GM12872 (cell line): ENCODE results near the gene BNIP3.

Experiments
- CTCF ChIP-seq: IDR thresholded peaks from 3 replicates; pipeline ENCODE4 v1.5.1; 2011; ENCODE audit warnings: low read depth, mild to moderate bottlenecking, low read length, moderate library complexity; ENCODE audit not compliant: insufficient read depth

Gene BNIP3

DNA sequence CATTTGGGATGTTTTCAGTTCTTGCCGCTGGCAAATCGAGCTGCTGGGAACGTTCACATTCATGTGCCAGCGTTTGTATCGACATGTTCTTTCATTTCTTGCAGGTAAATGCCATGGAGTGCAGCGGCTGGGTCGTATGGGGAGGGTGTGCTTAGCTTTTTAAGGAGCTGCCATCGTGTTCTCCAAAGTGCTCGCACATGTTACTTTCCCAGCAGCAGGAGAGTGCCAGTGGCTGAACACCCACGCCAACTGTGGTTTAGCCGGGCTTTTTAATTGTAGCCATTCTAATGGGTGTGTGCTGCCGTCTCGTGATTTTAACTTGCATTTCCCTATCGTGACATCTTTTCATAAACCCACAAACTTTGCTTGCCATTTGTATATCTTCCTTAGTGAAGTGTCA lies 11.6 kb upstream of the BNIP3 start:
- no peak for TF ChIP-seq CTCF

- TF ChIP-seq CTCF = no peak
Observed at GRCh38 chr10:131991726-131992125, 10.0 kb upstream of the BNIP3 start.

DNA sequence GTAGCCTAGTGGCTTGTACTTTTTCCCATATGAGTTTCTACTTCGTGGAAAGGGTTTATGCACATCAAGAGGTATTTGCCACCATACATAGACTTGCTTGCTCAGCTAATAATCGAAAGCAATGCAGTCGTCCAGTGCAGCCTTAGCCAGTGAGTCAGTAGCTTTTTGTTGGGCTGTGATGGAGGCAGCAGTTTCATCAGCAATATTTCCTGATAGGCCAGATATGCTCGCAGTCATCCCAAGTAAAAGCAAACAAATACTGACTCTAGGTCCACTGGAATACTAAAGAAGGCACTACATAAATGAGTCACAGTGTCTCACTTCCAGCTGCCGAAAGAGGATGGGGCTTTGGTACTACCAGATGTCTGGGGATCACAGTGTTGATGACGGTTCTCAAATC lies 2.1 kb upstream of the BNIP3 start:
- TF ChIP-seq CTCF = no peak

- no peak for TF ChIP-seq CTCF
Observed at GRCh38 chr10:131982796-131983195, 1.1 kb upstream of the BNIP3 start.

DNA sequence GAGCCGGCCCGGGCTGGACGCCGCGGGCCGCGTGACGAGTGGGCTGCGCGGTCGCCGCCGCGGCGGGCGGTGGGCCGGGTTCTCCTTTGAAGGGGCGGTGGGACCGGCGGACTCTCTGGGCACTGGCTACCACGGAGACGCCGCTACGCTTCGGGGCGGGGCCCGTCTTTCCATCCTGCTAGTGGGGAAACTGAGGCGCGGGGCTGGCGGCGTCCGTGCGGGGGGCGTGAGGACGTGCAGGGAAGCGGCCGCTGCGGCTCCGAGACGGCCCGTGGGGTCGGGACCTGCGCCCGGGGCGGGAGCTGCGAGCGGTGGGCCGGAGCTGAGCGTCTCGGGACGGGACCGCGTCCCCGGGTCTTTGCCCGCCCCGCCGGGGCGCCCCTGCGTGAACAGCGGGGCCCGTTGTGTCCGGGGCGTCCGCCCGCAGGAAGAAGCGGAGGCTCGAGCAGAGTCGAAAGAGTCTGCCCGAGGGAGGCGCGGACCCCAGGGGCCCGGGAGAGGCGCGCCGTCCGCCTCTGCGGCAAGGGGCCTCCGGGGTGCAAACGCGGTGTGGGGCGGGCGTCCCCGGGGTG lies 548 bp upstream of the BNIP3 start:
- TF ChIP-seq CTCF = no peak

DNA sequence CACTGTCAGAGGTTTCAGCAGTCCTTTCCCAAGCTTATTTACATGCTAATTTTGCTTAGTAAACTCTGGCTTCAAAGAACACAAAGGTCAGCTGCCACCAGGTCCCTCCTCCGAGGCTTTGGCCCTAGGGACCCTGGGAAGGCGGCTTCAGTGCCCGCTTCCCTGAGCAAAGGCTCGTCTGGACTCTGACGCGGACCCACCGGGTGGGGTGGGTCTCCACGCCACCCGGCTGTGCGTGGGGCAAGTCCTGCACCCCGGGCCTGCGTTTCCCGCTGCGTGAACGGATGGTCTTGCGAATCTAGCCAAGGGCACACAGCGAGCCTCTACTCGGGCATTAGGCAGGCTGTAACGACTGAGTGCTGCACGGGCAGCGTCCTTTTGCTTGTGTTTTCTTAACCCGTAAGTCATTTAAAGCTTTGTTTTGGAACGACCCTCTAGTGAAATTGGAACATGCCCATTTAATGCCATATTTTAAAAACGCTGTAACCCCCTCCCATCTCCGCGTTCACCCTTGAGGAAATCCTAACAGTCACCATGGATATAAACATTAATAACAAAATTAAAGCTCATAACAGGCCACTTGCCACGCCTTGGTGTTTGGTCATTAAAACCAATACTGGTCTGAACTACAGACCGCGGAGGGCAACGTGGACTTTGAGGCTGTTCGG lies 828 bp downstream of the BNIP3 start:
- TF ChIP-seq CTCF = no peak

DNA sequence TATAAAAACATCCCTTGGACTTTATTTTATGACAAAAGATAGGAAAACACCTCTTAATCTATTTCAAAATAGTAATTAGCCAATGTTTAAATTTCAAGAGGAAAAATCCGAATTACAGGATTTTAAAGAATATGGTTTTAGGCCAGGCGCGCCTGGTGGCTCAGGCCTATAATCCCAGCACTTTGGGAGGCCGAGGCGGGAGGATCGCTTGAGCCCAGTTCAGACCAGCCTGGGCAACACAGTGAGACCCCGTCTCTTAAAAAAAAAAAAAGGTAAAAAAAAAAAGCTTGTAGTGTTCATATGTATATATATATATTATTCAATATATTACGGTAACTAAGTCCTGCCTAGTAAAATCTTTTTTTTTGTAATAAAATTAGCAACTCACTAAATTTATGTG lies 1.4 kb downstream of the BNIP3 start:
- TF ChIP-seq CTCF = no peak
